ENCODE data around the gene GGA1.

GRCh38 chr22:37570661-37570976, 38.0 kb upstream of the GGA1 start:
- TF ChIP-seq CTCF (IDR thresholded peaks at IDR 0.05; ENCODE audit: low read depth, low read length) (no peak), POLR2A (IDR thresholded peaks at IDR 0.05; ENCODE audit: extremely low read depth, insufficient read length) (no peak), MAX (IDR thresholded peaks at IDR 0.05; ENCODE audit: low read depth, low read length) (no peak), MYC (IDR thresholded peaks at IDR 0.05; ENCODE audit: low read depth, low read length) (no peak)
